Sigmoid colon (tissue), 7 donors: ENCODE measurements around the gene JAG2. TPM values are rescaled to one million over a fixed set of nuclear protein-coding genes. Genes with fewer than 3 reads are reported as not detected.
A peak's percentile ranks its signal among the peaks of the same experiment; 100 is the strongest.

Source experiments
- DNase-seq: peaks from one replicate; pipeline ENCODE4 v3.0.0-alpha.2; 2019
- H3K27ac ChIP-seq, 4 donors: fragments of 200-600 bp; sonication (generic); one replicate each; pipeline ENCODE4 v1.5.1; 2016 to 2019; ENCODE audit warnings: mild to moderate bottlenecking in 1 of 4
- H3K27me3 ChIP-seq, 3 donors: fragments of 200-600 bp; sonication (generic); one replicate each; pipeline ENCODE4 v1.5.1; 2019; ENCODE audit warnings: mild to moderate bottlenecking in 1 of 3
- H3K36me3 ChIP-seq, 4 donors: fragments of 200-600 bp; sonication (generic); one replicate each; pipeline ENCODE4 v1.5.1; 2016 to 2019
- H3K4me1 ChIP-seq, 4 donors: fragments of 200-600 bp; sonication (generic); one replicate each; pipeline ENCODE4 v1.5.1; 2017 to 2019
- H3K4me3 ChIP-seq, 4 donors: fragments of 200-600 bp; sonication (generic); one replicate each; pipeline ENCODE4 v1.5.1; 2017 to 2019; ENCODE audit warnings: mild to moderate bottlenecking in 2 of 4, moderate library complexity in 1 of 4
- H3K9me3 ChIP-seq, 4 donors: fragments of 200-600 bp in 3 of 4; sonication (generic) in 3 of 4; one replicate each; pipeline versions ENCODE4 v1.5.1 to v1.6.1; 2013 to 2019
- CTCF ChIP-seq, 4 experiments: fragments of 450-650 bp in 3 of 4; fragments of 200-600 bp in 1 of 4; IDR thresholded peaks; one replicate each; pipeline ENCODE4 v1.5.1; 2016 to 2019; ENCODE audit warnings: antibody characterized with exemption in 4 of 4, mild to moderate bottlenecking in 3 of 4, moderate library complexity in 2 of 4
- EP300 ChIP-seq, 4 donors: sonication (generic); formaldehyde crosslinking; IDR thresholded peaks; one replicate each; pipeline ENCODE4 v1.6.1; 2017; ENCODE audit warnings: antibody characterized with exemption in 4 of 4
- POLR2A ChIP-seq, 2 donors: fragments of 450-650 bp; IDR thresholded peaks; one replicate each; pipeline ENCODE4 v1.6.1; 2016; ENCODE audit warnings: antibody characterized with exemption in 2 of 2, mild to moderate bottlenecking in 2 of 2, moderate library complexity in 2 of 2
- POLR2AphosphoS5 ChIP-seq, 4 donors: sonication (generic); formaldehyde crosslinking; IDR thresholded peaks; one replicate each; pipeline ENCODE4 v1.6.1; 2017; ENCODE audit warnings: antibody characterized with exemption in 4 of 4
- WGBS, 2 donors: extraction: QIAGEN DNeasy Blood & Tissue Kit; methylation state at CpG; one replicate each; pipeline ENCODE4 v1.1.7; 2013; 5-methylcytosine and 5-hydroxymethylcytosine counted together
- intact Hi-C: fragments of 100-400 bp; cut with DNase I; formaldehyde crosslinking; loops from one replicate; pipeline ENCODE4 v1.15.1; 2023
- polyA plus RNA-seq, 3 donors: library from polyadenylated mRNA; stranded (reverse); fragments of 200-250 nt; gene quantifications; one replicate each; pipeline ENCODE4 v1.2.3, GENCODE V29; 2013
- total RNA-seq, 4 donors: library from RNA; depleted of rRNA; stranded (reverse); fragments of >200 nt; gene quantifications; one replicate each; pipeline ENCODE4 v1.1.0, GENCODE V29; 2016
- donor health status: healthy with polysubstance abuse.
- donor health status: Bipolar disorder and iron deficiency.
- donor health status: healthy.

Gene JAG2
- total and polyA plus RNA-seq, 7 donors = 0.60 to 12.3 (median 3.2) TPM

- H3K9me3 ChIP-seq = peaks cover 4 to 13% (median 9%) of the 10 kb centered on the region in 4 donors
- no peaks in the 10 kb centered on the region for H3K4me1 ChIP-seq
- no peak overlapping the region for H3K4me3 ChIP-seq
- TF ChIP-seq CTCF (IDR thresholded peaks at IDR 0.05) (no peak), POLR2AphosphoS5 (IDR thresholded peaks at IDR 0.05) (no peak), EP300 (IDR thresholded peaks at IDR 0.05) (no peak), POLR2A (IDR thresholded peaks at IDR 0.05) (no peak)
- intact Hi-C loops = no loop called here
- peak; percentile 56 for DNase-seq
- no peaks in the 10 kb centered on the region for H3K27me3 ChIP-seq
- H3K36me3 ChIP-seq = no peaks in the 10 kb centered on the region
- no peak overlapping the region for H3K27ac ChIP-seq
- WGBS, 2 donors = 76 to 85% methylated on average over 10 of the region's 10 CpGs
Measured at GRCh38 chr14:105139212-105139825, 29.3 kb downstream of the JAG2 start.

GRCh38 chr14:105138551-105139111 lies 29.9 kb downstream of the JAG2 start:
- WGBS, 2 donors = 95% methylated on average over 15 of the region's 15 CpGs
- Histone ChIP-seq H3K36me3 (no peaks in the 10 kb centered on the region), H3K27me3 (no peaks in the 10 kb centered on the region), H3K9me3 (peaks cover 4 to 13% (median 9%) of the 10 kb centered on the region in 4 donors), H3K27ac (no peak overlapping the region), H3K4me3 (no peak overlapping the region), H3K4me1 (no peaks in the 10 kb centered on the region)
- intact Hi-C loops = no loop called here
- DNase-seq = peak; percentile 53
- TF ChIP-seq CTCF (IDR thresholded peaks at IDR 0.05) (no peak), POLR2A (IDR thresholded peaks at IDR 0.05) (no peak), POLR2AphosphoS5 (IDR thresholded peaks at IDR 0.05) (no peak), EP300 (IDR thresholded peaks at IDR 0.05) (no peak)

GRCh38 chr14:105138021-105138541 lies 30.5 kb downstream of the JAG2 start:
- no peak overlapping the region for H3K27ac ChIP-seq
- no peak overlapping the region for H3K4me3 ChIP-seq
- H3K9me3 ChIP-seq = peaks cover 4 to 13% (median 9%) of the 10 kb centered on the region in 4 donors
- H3K27me3 ChIP-seq = no peaks in the 10 kb centered on the region
- WGBS, 2 donors = 86 to 91% methylated on average over 19 of the region's 19 CpGs
- TF ChIP-seq POLR2AphosphoS5 (IDR thresholded peaks at IDR 0.05) (no peak), CTCF (IDR thresholded peaks at IDR 0.05) (no peak), POLR2A (IDR thresholded peaks at IDR 0.05) (no peak), EP300 (IDR thresholded peaks at IDR 0.05) (no peak)
- no peaks in the 10 kb centered on the region for H3K36me3 ChIP-seq
- peak; percentile 48 for DNase-seq
- intact Hi-C loops = no loop called here
- no peaks in the 10 kb centered on the region for H3K4me1 ChIP-seq

- no peaks in the 10 kb centered on the region for H3K4me1 ChIP-seq
- H3K27ac ChIP-seq = no peak overlapping the region
- TF ChIP-seq POLR2AphosphoS5 (IDR thresholded peaks at IDR 0.05) (no peak), CTCF (IDR thresholded peaks at IDR 0.05) (no peak), POLR2A (IDR thresholded peaks at IDR 0.05) (no peak), EP300 (IDR thresholded peaks at IDR 0.05) (no peak)
- H3K36me3 ChIP-seq = no peaks in the 10 kb centered on the region
- DNase-seq = peak; percentile 50
- intact Hi-C loops = no loop called here
- 86 to 88% methylated on average over 14 of the region's 14 CpGs for WGBS, 2 donors
- H3K27me3 ChIP-seq = no peaks in the 10 kb centered on the region
- peaks cover 4 to 13% (median 9%) of the 10 kb centered on the region in 4 donors for H3K9me3 ChIP-seq
- H3K4me3 ChIP-seq = no peak overlapping the region
Measured at GRCh38 chr14:105137481-105138020, 31.0 kb downstream of the JAG2 start.
